Fibroblast of skin of left biceps (primary cell): ENCODE data around the gene SENP3.

Source experiments
- DNase-seq, 2 experiments: peaks; one replicate each; pipeline ENCODE4 v3.0.0-alpha.2; 2013; ENCODE audit warnings: low read depth in 2 of 2

The SENP3 gene

GRCh38 chr17:7556627-7557026, 5.1 kb upstream of the SENP3 start:
- DNase-seq, result no peak

GRCh38 chr17:7557147-7557764, 4.5 kb upstream of the SENP3 start:
- no peak for DNase-seq

- no peak for DNase-seq
These were observed 3.8 kb upstream of the SENP3 start for GRCh38 chr17:7557775-7558543.

- no peak for DNase-seq
These were observed 3.0 kb upstream of the SENP3 start, which contains the start of gene TNFSF13 for GRCh38 chr17:7558544-7559319. TSS of gene TNFSF13 (plus strand) at chr17:7558750. CDS start at chr17:7559040, 290 bp downstream.

GRCh38 chr17:7559320-7560171, 2.2 kb upstream of the SENP3 start:
- DNase-seq, result no peak

- DNase-seq, result no peak
These were observed 1.3 kb upstream of the SENP3 start for GRCh38 chr17:7560172-7561027.

- DNase-seq, result peak; percentile 34 to 43
These were observed 617 bp upstream of the SENP3 start for GRCh38 chr17:7561028-7561575.

GRCh38 chr17:7562208-7562605, 488 bp downstream of the SENP3 start:
- DNase-seq, result no peak

- DNase-seq, result no peak
These were observed 1.6 kb downstream of the SENP3 start for GRCh38 chr17:7563115-7563869.

- no peak for DNase-seq
These were observed 7.9 kb downstream of the SENP3 start for GRCh38 chr17:7569571-7569970.

- DNase-seq, result no peak
These were observed 8.6 kb downstream of the SENP3 start for GRCh38 chr17:7570351-7570750.

- no peak for DNase-seq
These were observed 10.5 kb downstream of the SENP3 start for GRCh38 chr17:7572338-7572587.

GRCh38 chr17:7572588-7573323, 11.0 kb downstream of the SENP3 start:
- DNase-seq, result peak; percentile 99

- DNase-seq, result peak; percentile 85 to 87
These were observed 11.8 kb downstream of the SENP3 start for GRCh38 chr17:7573324-7574080.

- DNase-seq, result no peak
These were observed 12.6 kb downstream of the SENP3 start for GRCh38 chr17:7574176-7574953.

- DNase-seq, result no peak
These were observed 13.8 kb downstream of the SENP3 start for GRCh38 chr17:7575481-7575883.

GRCh38 chr17:7575959-7576358, 14.2 kb downstream of the SENP3 start:
- DNase-seq, result no peak
